ENCODE measurements around the gene CSNK2A3.
A peak's percentile ranks its signal among the peaks of the same experiment; 100 is the strongest.

Gene CSNK2A3

DNA sequence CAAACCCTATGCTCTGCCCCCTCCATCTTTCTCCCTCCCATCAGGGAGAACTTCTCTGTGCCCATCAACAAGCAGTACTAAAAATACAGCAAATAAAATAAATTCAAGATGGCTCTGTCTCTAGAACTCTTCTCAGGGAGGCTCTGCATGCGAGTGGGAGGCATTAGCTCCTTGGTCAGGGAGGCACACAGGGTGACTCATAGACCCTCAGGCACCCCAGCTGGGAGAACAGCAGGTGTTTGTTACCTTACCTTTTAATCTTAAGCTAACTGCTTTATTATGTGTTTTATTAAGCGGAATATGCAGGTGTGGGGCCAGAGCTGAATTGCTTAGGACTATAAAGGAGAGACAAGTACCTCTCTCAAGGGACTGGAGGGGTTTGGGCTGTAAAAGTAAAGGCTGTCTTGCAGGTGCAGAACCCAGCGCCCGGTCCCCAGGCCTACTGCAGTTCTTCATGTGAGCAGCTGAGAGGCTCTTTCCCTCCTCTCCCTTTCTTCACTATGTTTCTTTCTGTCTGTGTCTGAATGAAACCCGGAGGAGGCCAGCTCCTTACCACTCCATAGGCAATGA is 20.8 kb downstream of the CSNK2A3 start:
- DNase-seq, result no peak

GRCh38 chr11:11329062-11329806 is 23.8 kb downstream of the CSNK2A3 start:
- DNase-seq, result no peak

GRCh38 chr11:11324090-11324489 is 29.0 kb downstream of the CSNK2A3 start:
- no peak for DNase-seq

DNA sequence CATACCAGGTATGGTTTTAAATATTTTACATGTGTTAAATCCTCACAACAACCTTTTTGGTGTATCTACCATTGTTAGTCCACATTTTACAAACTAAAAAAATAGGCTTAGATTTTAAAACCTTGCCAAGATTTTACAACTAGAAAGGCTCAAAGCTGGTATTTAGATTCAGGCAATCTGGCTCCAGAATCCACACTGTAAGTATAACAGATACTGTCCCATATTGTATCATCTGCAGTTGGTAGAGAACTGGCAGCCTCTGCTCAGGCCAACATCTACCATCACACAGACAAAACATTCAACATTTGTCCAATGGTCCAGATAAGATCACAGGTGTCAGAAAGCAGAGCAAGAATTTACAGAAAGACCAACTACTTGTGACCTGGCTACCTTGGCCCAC is 30.9 kb downstream of the CSNK2A3 start:
- no peak for DNase-seq

- no peak for DNase-seq
Observed at GRCh38 chr11:11320825-11321224, 32.2 kb downstream of the CSNK2A3 start.

- DNase-seq, result no peak
Observed at GRCh38 chr11:11318961-11319360, 34.1 kb downstream of the CSNK2A3 start.

- DNase-seq, result no peak
Observed at GRCh38 chr11:11318461-11318860, 34.6 kb downstream of the CSNK2A3 start.

GRCh38 chr11:11316651-11317230 is 36.3 kb downstream of the CSNK2A3 start:
- no peak for DNase-seq

DNA sequence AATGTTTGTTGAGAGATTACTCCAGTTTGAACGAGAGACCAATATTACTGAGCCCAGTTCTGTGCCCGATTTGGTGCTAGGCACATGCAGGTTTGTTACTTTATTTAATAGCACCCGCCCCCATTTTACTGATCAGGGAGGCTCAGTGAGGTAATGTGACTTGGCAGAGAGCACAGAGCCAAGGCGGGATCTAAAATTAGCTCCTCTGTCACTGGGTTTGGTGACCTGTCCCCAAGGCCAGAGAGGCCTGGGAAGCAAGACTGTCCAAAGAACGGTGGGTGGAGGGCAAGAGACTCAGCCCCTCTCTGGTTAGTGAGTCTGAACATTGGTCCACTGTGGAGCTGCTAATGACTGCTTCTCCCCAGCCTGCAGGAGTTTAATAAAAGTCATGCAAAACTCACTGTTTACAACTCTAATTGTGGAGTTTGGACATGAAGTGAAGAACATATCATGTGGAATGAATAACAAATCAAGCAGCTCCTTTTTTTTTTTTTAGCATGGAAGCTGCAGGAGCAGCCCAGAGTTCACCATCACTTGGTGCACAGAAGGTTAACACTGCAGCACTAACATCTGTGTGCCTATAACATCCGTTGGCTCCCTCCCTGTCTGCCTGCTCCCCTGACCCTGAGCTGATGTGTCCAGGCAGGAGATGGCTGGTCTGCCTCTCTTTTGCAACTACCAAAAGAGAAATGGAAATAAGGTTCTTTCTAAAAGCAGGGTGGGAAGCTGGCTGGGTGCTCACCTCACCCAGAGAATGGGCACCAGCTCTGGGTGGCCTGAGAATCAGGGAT is 39.0 kb downstream of the CSNK2A3 start:
- DNase-seq, result no peak

DNA sequence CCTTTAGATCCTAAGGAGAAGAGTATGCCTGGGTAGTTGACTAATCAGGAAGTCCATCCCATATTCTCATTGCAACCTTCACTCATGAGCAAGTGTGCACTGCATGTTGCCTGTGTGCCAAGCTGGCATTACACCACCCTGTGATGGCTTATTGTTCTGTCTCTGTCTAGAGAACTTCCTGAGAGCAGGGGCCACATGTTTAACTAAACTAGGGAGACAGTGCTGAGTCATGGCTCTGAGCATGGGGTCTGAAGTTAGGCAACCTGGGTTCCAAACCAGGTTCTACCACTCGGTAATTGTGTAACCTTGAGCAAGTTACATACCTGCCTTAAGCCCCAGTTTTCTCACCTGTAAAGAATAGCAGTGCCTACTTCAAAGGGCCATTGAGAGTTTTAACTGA is 39.6 kb downstream of the CSNK2A3 start:
- no peak for DNase-seq

GRCh38 chr11:11312738-11313137 is 40.3 kb downstream of the CSNK2A3 start:
- DNase-seq, result no peak

- DNase-seq, result peak; percentile 8
Observed at GRCh38 chr11:11311169-11311568, 41.9 kb downstream of the CSNK2A3 start.

DNA sequence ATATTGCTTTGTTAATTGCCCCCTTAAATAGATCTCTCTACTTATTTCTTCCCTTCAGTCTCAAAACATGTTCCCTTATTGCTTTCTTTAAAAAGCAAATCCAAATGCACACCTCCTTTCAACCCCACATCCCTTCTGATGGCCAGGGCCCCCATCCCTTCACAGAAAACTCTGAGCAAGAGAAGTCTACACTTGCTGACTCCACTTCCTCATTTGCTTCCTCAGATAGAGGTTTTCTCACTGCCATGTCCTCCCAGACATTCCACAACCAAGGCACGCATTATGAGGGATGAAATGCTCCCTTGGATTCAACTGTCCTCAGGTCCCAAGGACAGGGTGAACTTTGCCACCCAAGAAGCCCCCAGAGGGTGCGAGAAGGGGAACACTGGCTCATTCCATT is 43.1 kb downstream of the CSNK2A3 start:
- DNase-seq, result no peak

DNA sequence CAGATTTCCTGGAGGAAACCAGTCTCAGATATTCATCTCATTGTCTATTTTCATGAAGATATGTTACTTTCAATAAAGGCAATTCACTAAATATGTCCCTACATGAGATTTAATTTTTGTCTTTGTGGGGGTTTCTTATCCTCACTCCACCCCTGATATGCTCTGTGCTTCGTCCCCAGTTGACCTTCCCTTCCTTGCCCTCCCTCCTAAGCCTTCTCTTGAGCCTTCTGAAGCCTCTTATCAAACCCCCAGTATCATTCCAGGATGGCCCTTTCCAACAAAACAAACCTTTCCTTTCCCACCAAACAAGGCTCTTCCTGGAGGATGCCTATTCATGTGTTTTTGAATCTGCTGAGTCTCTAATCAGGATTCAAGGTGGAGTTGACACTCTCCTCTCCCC is 44.8 kb downstream of the CSNK2A3 start:
- DNase-seq, result no peak

DNA sequence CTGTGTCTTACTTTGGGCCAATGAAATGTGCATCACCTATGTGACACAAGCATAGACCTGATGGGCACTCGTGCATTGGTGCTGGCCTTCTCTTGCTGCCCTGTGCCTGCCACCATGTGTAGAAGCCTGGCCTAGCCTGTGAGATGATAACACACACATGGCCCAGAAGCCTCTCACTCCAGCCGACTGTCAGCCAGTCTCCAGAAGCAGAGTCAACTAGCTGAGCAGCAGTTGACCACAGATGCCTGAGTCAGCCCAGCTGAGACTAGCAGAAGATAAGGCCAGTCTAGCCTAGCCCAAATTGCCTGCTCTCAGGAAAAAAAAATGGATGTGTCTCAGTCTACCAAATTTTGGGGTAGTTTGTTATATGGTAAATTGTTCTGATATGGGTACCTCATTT is 46.2 kb downstream of the CSNK2A3 start:
- DNase-seq, result no peak

- no peak for DNase-seq
Observed at GRCh38 chr11:11304550-11304949, 48.5 kb downstream of the CSNK2A3 start.

DNA sequence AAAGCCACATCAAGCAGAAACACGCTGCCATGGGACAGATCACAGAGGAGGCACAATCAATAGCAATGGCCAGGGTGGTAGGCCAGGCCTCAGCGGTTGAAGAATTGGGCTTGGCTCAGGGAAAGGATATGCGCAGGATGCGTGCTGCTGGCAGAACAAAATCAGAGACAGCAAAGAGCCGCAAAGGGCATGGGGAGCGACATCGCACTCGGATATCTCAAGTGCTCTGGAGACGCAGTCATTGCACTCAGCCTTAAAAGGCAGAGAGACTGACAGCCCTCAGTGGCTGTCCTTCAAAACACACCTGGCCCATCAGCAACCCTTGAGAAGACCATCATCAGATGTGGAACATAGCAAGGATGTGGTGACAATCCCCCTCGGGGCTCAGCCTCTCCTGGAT is 50.5 kb downstream of the CSNK2A3 start:
- DNase-seq, result no peak

Data from activated CD4-positive, alpha-beta T cell treated with anti-CD3 and anti-CD28 coated beads, Interleukin-2, amount 50 U/mL, for 16 hours (primary cell).